NK-92 (cell line): ENCODE data around the gene MRPL50.
"Not testable (repeated sequence)": the region's sequence is repeated elsewhere in the genome, so short reads cannot be mapped to it uniquely, and the experiment has no call there.

Source experiments
- DNase-seq: peaks from one replicate; lab custom pipeline; 2025; ENCODE audit not compliant: unreplicated experiment; lab: John Stamatoyannopoulos, UW

Gene MRPL50

DNA sequence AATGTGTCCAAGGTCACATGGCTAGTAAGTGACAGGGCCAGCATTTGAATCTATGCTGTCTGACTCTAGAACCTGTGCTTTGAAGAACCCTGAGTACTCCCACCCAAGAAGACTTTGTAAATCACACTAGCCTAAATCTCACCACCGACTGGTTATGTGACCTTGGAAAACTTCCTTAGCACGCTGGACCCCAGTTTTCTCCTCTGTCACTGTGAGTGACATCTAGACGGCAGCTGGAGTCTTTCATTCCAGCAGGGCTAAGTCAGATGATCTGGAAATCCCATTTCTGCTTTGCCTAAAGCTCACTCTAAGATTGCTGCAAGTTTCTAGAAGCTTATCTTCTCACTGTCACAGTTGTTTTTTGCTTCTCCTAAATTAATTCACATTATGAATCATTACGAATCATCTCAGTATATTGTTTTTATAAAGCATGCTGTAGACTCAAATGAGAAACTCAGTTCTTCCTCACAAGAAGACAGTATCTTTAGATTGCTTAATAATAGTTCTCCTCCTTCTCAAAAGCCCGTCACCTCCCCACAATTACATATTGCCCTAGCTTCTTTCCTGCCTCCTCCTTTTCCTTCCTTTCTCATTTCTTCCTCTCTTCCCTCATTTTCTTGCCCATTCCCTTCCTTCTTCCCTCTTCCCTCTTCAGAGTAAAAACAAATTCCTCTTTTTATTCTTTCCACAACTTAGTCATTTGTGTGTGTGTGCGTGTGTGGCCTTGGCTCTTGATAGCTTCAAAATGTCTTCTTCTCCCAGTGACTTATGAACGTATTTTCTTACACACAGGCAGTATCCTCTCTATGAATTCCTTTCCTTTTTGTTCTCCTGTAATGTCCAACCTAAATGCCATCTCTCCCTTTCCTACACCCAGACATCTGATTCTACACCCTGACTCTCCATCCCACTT lies 20.4 kb upstream of the MRPL50 start:
- no peak for DNase-seq

DNA sequence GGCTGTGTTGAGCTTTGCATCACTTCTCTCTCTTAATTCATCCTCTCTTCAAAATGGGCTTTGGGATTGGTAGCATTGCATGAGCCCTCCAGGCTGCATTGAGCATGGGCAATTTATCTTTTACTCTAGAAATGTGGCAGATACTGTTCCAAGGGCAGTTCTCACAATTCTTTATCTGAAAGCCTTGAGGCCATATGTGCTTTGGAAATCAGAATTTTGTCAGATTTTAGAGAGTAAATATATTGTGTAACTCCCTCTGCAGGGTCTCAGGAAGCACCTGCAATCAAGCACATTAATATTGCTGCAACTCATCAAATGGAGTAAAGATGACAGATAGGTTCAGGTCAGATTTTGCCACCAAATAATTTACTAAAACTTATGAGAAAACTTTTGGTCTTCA lies 19.6 kb upstream of the MRPL50 start:
- no peak for DNase-seq

DNA sequence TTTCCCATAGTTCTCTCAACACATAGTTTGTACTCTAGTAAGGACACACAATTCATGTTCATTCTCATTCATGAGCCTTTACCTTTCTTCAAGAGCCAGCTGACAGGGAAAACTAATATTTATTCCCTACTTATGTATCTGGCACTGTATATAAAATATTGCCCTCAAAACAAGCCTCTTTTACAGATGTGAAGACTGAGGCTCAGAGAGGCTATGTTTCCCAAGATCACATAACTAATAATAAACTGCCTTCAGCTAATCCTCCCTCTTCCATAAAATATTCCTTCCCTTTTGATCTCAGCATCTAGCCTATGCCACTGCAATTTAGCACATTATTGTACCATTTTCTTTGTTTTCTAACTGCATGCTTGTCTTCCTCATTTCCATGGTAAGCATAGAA lies 19.0 kb upstream of the MRPL50 start:
- DNase-seq = no peak

DNA sequence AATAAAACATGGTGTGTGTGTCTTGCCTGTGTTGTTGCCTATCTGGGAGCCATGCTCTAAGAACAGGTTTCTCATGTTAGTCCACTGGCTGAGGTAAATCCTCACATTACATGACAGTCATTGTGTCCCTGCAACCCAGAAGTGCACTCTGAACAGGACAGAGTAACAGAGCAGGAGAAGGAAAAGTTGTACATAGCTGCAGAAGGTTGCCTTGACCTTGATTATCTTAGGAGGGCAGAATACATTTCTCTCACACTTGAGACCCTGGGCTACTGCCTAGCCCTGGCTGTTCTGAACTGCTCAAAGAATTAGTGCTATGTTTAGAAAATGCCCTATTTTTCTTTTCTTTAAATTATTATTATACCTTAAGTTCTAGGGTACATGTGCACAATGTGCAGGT lies 17.2 kb upstream of the MRPL50 start:
- DNase-seq = no peak

DNA sequence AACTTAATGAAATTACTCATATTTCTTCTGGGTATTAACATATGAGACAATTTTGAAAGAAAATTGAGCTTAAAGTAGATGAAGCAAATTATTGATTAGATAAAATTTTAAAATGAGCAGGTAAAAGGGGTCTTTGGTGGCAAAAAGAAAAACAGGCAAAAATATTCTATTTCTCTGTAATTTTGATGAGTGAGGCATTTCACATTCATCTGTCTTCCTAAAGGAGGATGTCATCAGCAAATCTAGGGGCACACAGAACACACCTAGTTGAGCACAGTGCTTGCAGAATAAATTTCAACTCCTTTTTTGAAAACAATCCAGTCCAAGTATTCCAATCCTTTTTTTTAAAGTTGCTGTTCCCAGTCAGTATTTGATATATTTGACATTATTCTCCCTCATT lies 16.4 kb upstream of the MRPL50 start:
- DNase-seq = no peak

DNA sequence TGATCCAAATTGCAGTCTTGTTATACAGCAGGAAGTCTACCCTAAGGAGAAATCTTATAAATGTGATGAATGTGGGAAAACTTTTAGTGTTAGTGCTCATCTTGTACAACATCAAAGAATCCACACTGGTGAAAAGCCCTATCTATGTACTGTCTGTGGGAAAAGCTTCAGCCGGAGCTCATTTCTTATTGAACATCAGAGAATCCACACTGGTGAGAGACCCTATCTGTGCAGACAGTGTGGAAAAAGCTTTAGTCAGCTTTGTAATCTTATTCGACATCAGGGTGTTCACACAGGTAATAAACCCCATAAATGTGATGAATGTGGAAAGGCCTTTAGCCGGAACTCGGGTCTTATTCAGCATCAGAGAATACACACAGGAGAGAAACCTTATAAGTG lies 10.7 kb upstream of the MRPL50 start:
- no peak for DNase-seq

DNA sequence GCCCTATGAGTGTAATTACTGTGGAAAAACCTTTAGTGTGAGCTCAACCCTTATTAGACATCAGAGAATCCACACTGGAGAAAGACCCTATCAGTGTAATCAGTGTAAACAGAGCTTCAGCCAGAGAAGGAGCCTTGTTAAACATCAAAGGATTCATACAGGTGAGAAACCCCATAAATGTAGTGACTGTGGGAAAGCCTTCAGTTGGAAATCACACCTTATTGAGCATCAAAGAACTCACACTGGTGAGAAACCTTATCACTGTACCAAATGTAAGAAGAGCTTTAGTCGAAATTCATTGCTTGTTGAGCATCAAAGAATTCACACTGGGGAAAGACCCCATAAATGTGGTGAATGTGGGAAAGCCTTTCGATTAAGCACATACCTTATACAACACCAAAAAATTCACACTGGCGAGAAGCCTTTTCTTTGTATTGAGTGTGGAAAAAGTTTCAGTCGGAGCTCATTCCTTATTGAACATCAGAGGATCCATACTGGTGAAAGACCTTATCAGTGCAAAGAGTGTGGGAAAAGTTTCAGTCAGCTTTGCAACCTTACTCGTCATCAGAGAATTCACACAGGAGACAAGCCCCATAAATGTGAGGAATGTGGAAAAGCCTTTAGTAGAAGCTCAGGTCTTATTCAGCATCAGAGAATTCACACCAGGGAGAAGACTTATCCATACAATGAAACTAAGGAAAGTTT lies 10.1 kb upstream of the MRPL50 start:
- no peak for DNase-seq

DNA sequence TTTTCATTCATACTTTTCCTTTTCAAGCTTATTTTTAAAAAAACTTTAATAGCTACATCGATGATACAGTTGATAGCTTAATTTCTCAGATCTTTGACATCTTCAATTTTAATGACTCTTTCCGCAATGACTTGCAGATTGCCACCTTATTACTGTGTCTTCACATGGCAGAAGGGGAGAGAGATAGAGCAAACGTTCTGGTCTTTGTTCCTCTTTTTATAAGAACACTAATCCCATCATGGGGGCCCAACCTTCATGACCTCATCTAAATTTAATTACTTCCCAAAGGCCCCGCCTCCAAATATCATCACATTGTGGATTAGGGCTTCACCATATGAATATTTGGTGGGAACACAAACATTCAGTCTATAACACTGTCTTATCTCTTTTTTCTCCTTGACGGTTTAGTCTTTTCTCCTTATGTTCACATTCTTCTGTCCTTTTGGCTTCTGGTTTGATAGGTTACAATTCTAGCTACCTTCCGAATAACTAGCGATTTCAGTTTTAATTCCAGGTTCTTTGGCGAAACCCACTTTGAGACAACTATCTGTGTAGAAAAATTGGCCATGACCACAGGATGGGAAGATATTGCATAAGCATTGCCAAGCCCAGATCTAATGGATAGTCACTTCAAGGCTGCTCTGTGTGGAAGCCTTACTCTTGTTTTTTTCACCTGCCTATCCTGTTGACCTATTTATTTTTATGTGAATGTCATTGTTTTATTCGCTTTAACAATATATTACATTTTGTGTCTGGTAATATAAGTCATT lies 5.3 kb upstream of the MRPL50 start:
- DNase-seq = no peak

DNA sequence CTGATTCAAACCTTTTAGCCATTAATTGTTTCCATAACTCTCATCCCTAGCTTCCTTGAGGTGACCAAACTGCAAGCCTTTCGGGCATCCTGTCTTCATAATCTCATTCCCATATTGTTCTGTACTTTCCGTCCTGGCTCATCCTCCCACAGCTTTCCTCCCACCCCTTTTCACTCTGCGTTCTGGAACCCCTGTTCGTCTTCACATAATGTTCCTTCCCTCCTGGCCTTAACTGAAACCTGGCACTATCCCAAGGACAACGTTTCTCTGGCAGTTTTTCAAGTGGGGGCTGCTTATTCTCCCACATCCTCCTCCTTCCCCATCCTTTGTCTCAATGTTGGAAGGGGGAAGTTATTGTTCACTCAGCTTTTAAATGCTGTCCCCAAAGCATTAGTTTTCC lies 1.7 kb upstream of the MRPL50 start:
- no peak for DNase-seq

DNA sequence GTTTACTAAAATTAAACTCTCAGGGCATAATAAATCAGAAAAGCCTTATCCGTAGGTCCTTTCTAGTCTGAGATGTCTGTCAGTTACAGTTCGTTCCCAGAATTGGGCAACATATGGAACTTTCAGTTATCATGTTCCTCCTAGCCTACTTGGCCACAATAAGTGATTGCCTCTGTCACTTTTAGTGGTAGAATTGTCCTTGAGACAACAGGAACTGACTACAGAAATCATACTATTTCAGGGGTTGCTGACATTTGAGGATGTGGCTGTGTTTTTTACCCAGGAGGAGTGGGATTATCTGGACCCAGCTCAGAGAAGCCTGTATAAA lies 1.2 kb upstream of the MRPL50 start:
- no peak for DNase-seq

DNA sequence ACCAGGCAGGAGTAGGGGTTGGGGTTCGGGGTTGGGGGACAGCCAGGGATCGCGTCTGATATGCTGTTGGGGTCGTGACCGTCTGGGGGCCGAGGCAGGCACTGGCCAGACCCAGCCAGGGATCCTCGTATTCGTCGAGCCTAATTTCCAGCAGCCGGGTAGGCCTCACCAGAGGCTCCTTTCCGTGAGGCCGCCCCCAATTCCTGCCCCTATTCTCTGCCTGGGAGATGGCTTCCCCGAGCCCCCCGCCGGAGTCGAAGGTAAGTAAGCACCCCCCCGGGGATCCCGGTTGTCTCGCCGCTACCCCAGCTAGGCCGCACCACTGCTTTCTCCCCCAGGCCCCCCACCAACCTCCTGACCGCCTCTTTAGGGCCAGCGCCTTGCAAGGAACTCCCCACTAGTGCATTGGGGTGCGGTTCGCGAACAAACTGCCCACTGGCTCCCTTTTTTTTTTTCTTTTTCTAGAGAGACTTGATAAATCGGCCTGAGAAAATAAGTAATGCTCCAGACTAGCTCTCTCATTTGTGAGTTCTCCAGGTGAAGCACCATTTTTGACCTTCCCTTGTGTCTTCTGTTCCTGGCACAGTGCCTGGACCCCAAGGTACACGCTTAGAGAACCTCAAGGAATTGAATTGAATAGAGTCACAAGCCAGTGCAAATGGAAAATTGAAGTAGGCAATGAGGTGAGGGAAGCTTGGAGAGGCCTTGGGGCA lies 668 bp upstream of the MRPL50 start:
- no peak for DNase-seq

DNA sequence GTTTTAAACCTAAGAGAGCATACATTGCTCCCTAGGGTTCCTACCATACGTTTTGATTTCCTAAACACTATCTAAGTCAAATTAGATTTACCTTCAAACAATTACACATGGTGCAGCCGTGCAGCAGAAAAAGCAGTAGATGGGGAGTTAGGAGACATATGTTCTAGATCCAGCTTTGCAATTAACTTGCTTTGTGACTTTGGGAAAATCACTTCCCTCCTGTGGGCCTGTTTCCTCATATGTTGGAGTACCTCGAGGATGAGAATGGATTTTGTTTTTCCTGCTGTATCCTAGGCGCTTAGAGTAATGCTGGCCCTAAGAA lies 711 bp downstream of the MRPL50 start:
- DNase-seq = no peak

DNA sequence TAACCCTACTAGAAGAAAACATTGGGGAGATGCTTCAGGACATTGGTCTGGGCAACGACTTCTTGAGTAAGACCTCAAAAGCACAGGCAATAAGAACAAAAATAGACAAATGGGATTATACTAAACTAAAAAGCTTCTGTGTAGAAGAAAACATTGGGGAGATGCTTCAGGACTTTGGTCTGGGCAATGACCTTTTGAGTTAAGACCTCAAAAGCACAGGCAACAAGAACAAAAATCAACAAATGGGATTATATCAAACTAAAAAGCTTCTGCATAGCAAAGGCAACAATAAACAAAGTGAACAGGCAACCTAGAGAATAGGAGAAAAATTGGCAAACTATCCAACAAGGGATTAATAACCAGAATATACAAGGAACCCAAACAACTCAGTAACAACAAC lies 3.7 kb downstream of the MRPL50 start:
- no peak for DNase-seq

DNA sequence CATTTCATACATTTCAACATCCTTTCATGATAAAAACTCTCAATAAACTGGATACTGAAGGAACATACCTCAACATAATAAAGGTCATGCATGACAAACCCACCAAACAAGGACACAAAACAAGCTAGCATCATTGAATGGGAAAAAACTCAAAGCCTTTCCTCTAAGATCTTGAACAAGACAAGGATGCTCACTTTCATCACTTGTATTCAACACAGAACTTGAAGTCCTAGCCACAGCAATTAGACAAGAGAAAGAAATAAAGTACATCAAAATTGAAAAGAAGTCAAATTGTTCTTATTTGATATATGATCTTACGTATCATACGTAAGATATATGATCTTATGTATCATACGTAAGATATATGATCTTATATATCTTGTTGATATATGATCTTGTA lies 5.3 kb downstream of the MRPL50 start:
- no peak for DNase-seq

DNA sequence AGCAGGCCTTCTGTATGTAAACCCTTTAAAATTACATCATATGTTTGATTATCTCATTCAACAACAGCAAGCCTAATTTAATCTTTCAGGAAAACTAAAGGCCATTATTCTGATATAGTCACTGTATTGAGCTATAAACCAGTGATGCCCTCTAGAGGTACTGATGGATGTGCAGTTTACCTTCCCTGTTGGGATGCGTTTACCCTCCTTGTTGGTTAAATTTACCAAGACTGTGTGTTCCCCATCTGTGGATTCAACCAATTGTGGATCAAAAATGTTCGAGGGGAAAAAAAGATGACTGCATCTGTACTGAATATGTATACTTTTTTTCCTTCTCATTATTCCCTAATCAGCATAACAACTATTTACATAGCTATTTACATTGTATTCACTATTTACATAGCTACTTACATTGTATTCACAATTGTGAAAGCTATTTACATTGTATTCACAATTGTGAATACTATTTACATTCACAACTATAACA lies 9.9 kb downstream of the MRPL50 start:
- no peak for DNase-seq

DNA sequence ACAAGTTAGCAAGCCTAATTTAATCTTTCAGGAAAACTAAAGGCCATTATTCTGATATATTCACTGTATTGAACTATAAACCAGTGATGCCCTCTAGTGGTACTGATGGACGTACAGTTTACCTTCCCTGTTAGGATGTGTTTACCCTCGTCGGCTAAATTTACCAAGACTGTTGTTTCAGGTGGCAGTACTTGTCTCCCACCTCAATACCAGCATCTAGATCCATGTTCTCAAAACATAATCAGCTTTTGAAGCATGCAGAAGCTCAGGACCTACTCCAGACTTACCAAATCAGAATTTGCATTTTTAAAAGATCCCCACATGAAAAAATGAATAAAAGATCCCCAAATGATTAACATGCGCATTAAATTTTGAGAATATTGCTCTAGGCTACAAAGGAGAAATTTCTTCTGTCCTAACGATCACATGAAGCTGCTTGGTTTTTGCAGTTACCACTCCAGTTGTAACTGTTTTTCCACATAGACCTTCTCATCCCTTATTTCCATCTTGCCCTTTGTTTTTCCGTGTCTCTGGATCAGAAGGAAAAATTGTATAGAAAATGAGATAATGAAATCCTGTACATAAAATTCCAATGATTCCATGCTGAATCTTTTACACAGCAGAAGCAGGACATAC lies 10.4 kb downstream of the MRPL50 start:
- no peak for DNase-seq

DNA sequence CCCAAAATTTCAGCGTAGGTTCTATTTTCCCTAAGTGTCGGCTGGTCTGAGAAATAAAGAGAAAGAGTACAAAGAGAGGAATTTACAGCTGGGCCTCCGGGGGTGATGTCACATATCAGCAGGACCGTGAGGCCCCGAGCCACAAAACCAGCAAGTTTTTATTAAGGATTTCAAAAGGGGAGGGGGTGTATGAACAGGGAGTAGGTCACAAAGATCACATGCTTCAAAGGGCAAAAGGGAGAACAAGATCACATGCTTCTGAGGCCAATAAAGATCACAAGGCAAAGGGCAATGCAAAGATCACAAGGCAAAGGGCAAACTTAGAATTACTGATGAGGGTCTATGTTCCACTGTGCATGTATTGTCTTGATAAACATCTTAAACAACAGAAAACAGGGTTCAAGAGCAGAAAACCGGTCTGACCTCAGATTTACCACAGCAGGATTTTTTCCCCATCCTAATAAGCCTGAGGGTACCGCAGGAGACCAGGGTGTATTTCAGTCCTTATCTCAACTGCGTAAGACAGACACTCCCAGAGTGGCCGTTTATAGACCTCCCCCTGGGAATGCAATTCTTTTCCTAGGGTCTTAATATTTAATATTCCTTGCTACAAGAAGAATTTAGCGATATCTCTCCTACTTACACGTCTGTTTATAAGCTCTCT lies 13.4 kb downstream of the MRPL50 start, which contains the start of gene BAAT:
TSS of gene BAAT (minus strand) at position 134 of the 664 bp plus-strand sequence. CDS start 13,602 bp downstream, outside the sequence.
- DNase-seq = not testable (repeated sequence)

DNA sequence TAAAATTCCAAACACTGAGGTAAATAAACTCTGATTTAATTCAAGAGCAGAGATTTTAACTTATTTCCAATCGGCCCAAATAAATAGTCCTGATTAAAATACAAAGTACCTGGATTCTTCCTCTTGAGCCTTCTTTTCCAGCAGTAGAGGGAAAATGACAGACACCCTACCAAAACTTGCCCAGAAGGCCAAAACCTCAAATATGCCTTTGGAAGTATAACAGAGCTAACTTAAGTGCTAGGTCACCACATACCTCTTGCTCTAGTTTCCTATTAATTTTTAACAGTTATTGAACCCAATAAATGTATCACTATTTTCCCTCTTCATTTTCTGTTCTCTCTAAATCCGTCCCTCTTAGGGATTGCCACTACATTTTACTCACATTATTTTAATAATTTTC lies 15.1 kb downstream of the MRPL50 start:
- no peak for DNase-seq

DNA sequence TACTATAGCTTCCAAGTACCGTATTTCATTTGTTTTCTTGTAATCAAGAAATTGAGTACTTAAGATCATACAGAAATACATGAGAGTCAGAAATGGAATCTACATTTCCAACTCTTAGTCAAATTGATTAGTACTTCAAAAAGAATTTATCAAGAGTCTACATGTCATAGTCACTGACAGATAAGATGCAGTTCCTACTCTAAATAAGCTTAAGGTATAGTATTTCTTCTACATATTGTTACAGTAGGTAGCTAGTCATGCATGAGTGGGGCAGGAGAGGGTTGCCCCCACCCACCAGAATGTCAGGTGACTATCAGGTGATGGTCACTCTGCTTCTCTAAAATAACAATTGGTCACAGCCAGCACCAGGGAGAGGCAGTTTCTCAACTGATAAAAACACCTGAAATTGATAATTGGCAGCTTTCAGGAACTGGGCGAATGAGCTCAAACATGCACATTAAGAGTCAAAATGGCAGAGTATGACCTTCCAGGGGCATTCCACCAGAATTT lies 16.5 kb downstream of the MRPL50 start:
- DNase-seq = no peak

DNA sequence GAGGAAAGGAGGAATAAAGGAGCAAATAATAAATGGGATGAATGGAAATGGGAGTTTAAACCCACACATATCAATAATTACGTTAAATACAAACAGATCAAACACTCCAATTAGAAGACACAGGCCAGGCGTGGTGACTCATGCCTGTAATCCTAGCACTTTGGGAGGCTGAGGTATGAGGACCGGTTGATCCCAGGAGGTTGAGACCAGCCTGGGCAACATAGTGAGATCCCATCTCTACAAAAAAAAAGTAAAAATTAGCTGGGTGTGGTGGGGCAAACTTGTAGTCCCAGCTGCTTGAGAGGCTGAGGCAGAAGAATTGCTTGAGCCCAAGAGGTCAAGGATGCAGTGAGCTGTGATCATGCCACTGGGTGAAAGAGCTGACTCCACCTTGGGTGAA lies 17.3 kb downstream of the MRPL50 start:
- DNase-seq = no peak
